ENCODE results near the gene RAB24. TPM values are rescaled to one million over a fixed set of nuclear protein-coding genes. Genes with fewer than 3 reads are reported as not detected.

Gene RAB24
- total RNA-seq, 1 experiment from 2014 or later: 11.4 TPM

DNA sequence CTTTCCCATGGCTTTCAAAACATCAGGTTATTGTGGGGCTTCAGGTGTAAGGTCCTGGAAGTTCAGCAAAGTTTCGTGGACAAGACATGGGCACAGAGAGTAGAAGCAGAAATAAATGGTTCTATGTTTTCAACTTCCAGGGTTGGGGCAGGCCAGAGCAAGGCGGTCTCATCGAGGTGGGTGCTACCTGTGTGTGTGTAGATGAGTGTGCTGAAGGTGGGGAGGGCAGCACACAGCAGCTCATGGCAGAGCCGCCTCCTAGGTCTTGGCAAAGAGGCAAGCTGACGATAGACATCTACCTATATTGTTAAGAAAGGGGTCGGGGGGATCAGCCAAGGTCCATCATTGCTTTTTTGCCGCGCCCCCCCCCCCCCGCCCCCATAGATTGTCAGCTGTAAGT is 3.8 kb downstream of the RAB24 start:
- H3K9ac ChIP-seq (ENCODE audit: low read length): no peak overlapping the region
- H3K79me2 ChIP-seq (ENCODE audit: low read length): peaks cover 24% of the 10 kb centered on the region
- H3K4me2 ChIP-seq (ENCODE audit: low read depth, low read length, poor library complexity, severe bottlenecking): no peak overlapping the region
- peaks cover 77% of the 10 kb centered on the region for H3K4me1 ChIP-seq (ENCODE audit: low read length)
- no peaks in the 10 kb centered on the region for H3K9me3 ChIP-seq (ENCODE audit: low read length)
- no peak overlapping the region for H2AFZ ChIP-seq (ENCODE audit: low read length)
- peaks cover 16% of the 10 kb centered on the region for H4K20me1 ChIP-seq (ENCODE audit: insufficient read depth, low read depth, low read length)
- no peak for DNase-seq
- H3K36me3 ChIP-seq (ENCODE audit: insufficient read depth, low read length): peaks cover 14% of the 10 kb centered on the region; the same call in 1 of the 2 replicates
- no peak overlapping the region for H3K4me3 ChIP-seq (ENCODE audit: low read length)
- no peaks in the 10 kb centered on the region for H3K27me3 ChIP-seq (ENCODE audit: low read length)
- no peaks in the 10 kb centered on the region for H3K9me2 ChIP-seq (replicated peaks; ENCODE audit: insufficient read depth, low read length)
- H3K27ac ChIP-seq (ENCODE audit: low read length): no peak overlapping the region

DNA sequence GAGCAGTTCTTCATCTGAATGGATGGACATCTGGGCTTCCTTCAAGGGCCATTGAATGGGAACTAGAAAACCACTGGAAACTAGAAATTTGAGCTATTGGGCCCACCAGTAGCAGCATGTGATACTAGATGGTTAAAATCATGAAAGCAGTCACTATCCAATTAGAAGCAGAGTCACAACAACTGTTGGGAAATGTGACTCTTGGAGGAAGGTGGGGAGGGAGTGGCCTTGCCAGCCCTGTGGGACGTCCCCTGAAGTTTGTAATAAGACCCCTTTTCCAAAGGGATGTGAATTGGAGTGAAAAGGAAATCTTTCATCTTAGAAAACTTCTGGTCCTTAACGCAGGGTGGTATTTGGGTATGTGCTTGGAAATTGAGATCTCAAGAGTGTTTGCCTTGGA is 5.6 kb downstream of the RAB24 start:
- H2AFZ ChIP-seq (ENCODE audit: low read length): no peak overlapping the region
- no peaks in the 10 kb centered on the region for H3K27me3 ChIP-seq (ENCODE audit: low read length)
- H3K4me3 ChIP-seq (ENCODE audit: low read length): peak overlapping the region; percentile 15; the same call in 1 of the 2 replicates
- H3K9me3 ChIP-seq (ENCODE audit: low read length): no peaks in the 10 kb centered on the region
- H3K9ac ChIP-seq (ENCODE audit: low read length): no peak overlapping the region
- peaks cover 29% of the 10 kb centered on the region; the same call in 1 of the 2 replicates for H3K36me3 ChIP-seq (ENCODE audit: insufficient read depth, low read length)
- no peaks in the 10 kb centered on the region for H3K9me2 ChIP-seq (replicated peaks; ENCODE audit: insufficient read depth, low read length)
- DNase-seq: no peak
- H3K27ac ChIP-seq (ENCODE audit: low read length): peak overlapping the region; percentile 51; the same call in 1 of the 2 replicates
- peaks cover 75% of the 10 kb centered on the region for H3K4me1 ChIP-seq (ENCODE audit: low read length)
- H3K79me2 ChIP-seq (ENCODE audit: low read length): peaks cover 8% of the 10 kb centered on the region; the same call in 1 of the 2 replicates
- peaks cover 14% of the 10 kb centered on the region for H4K20me1 ChIP-seq (ENCODE audit: insufficient read depth, low read depth, low read length)
- peak overlapping the region; percentile 52 for H3K4me2 ChIP-seq (ENCODE audit: low read depth, low read length, poor library complexity, severe bottlenecking)

DNA sequence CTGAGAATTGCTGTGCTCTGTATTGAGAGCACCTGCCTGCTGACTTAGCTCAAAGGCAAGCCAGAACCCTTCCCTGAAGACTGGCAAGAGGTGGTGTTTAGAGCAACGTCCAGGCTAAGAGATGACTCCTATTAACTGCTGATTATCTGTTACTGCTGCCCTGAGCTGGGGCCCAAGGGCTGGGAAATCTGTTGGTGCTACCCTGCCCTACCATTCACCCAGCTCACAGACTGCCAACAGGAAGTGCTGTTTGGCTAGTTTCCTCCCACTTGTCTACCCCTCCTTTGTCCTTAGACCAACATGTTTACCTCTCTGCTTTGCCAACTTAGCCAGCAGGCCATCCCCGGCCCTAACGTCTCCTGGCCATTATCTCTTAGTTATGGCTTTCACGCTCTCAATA is 6.9 kb downstream of the RAB24 start:
- H2AFZ ChIP-seq (ENCODE audit: low read length): no peak overlapping the region
- H4K20me1 ChIP-seq (ENCODE audit: insufficient read depth, low read depth, low read length): peaks cover 14% of the 10 kb centered on the region
- no peak overlapping the region for H3K9ac ChIP-seq (ENCODE audit: low read length)
- no peaks in the 10 kb centered on the region for H3K9me2 ChIP-seq (replicated peaks; ENCODE audit: insufficient read depth, low read length)
- no peak overlapping the region for H3K27ac ChIP-seq (ENCODE audit: low read length)
- H3K4me3 ChIP-seq (ENCODE audit: low read length): no peak overlapping the region
- H3K27me3 ChIP-seq (ENCODE audit: low read length): no peaks in the 10 kb centered on the region
- no peaks in the 10 kb centered on the region for H3K9me3 ChIP-seq (ENCODE audit: low read length)
- 0 out of 2 replicates have a peak, but pooled peaks cover 6% of the 10 kb centered on the region for H3K79me2 ChIP-seq (ENCODE audit: low read length)
- no peak for DNase-seq
- H3K4me2 ChIP-seq (ENCODE audit: low read depth, low read length, poor library complexity, severe bottlenecking): no peak overlapping the region
- peaks cover 38% of the 10 kb centered on the region; the same call in 1 of the 2 replicates for H3K36me3 ChIP-seq (ENCODE audit: insufficient read depth, low read length)
- peaks cover 61% of the 10 kb centered on the region for H3K4me1 ChIP-seq (ENCODE audit: low read length)

DNA sequence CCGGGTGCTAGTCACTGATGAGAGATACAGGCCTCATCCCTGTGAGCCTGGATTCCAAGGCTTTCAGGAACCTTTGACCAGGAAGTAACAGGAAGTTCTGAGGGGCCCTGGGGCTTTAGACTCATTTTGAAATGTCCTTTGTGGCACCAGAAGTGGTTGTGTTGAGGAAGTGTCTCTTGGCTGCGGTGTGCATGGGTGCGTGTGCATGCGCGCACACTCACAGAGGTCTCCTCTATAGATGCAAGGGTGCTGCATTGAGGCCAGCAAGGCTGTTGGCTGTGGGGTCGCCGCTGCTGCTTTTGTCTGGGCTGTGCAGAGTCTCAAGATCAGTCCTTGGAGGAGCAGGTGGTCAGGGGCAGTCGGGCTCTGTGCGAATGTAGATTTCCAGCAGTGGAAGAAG is 7.6 kb downstream of the RAB24 start:
- H3K36me3 ChIP-seq (ENCODE audit: insufficient read depth, low read length): peaks cover 38% of the 10 kb centered on the region; the same call in 1 of the 2 replicates
- no peak overlapping the region for H3K9ac ChIP-seq (ENCODE audit: low read length)
- no peaks in the 10 kb centered on the region for H3K9me2 ChIP-seq (replicated peaks; ENCODE audit: insufficient read depth, low read length)
- no peak overlapping the region for H2AFZ ChIP-seq (ENCODE audit: low read length)
- peaks cover 59% of the 10 kb centered on the region for H3K4me1 ChIP-seq (ENCODE audit: low read length)
- DNase-seq: no peak
- H3K27me3 ChIP-seq (ENCODE audit: low read length): no peaks in the 10 kb centered on the region
- H3K4me3 ChIP-seq (ENCODE audit: low read length): no peak overlapping the region
- peaks cover 8% of the 10 kb centered on the region; the same call in 1 of the 2 replicates for H3K79me2 ChIP-seq (ENCODE audit: low read length)
- H3K4me2 ChIP-seq (ENCODE audit: low read depth, low read length, poor library complexity, severe bottlenecking): no peak overlapping the region
- no peak overlapping the region for H3K27ac ChIP-seq (ENCODE audit: low read length)
- H4K20me1 ChIP-seq (ENCODE audit: insufficient read depth, low read depth, low read length): peaks cover 14% of the 10 kb centered on the region
- no peaks in the 10 kb centered on the region for H3K9me3 ChIP-seq (ENCODE audit: low read length)

DNA sequence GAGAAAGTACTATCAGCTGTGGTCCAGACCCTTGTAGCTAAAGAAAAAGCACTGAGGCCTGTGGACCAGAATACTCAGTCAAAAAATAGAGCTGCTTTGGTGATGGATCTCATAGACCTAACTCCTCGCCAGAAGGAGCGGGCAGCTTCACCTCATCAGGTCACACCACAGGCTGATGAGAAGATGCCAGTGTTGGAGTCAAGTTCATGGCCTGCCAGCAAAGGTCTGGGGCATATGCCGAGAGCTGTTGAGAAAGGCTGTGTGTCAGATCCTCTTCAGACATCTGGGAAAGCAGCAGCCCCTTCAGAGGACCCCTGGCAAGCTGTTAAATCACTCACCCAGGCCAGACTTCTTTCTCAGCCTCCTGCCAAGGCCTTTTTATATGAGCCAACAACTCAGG is 8.9 kb downstream of the RAB24 start:
- peaks cover 41% of the 10 kb centered on the region; the same call in 1 of the 2 replicates for H3K36me3 ChIP-seq (ENCODE audit: insufficient read depth, low read length)
- H3K9me2 ChIP-seq (replicated peaks; ENCODE audit: insufficient read depth, low read length): no peaks in the 10 kb centered on the region
- H3K27ac ChIP-seq (ENCODE audit: low read length): no peak overlapping the region
- peaks cover 10% of the 10 kb centered on the region; the same call in 1 of the 2 replicates for H3K79me2 ChIP-seq (ENCODE audit: low read length)
- H3K27me3 ChIP-seq (ENCODE audit: low read length): no peaks in the 10 kb centered on the region
- H4K20me1 ChIP-seq (ENCODE audit: insufficient read depth, low read depth, low read length): peaks cover 14% of the 10 kb centered on the region
- no peak overlapping the region for H3K9ac ChIP-seq (ENCODE audit: low read length)
- H3K9me3 ChIP-seq (ENCODE audit: low read length): no peaks in the 10 kb centered on the region
- no peak for DNase-seq
- H3K4me1 ChIP-seq (ENCODE audit: low read length): peaks cover 54% of the 10 kb centered on the region
- H3K4me3 ChIP-seq (ENCODE audit: low read length): no peak overlapping the region
- H3K4me2 ChIP-seq (ENCODE audit: low read depth, low read length, poor library complexity, severe bottlenecking): no peak overlapping the region
- H2AFZ ChIP-seq (ENCODE audit: low read length): no peak overlapping the region

DNA sequence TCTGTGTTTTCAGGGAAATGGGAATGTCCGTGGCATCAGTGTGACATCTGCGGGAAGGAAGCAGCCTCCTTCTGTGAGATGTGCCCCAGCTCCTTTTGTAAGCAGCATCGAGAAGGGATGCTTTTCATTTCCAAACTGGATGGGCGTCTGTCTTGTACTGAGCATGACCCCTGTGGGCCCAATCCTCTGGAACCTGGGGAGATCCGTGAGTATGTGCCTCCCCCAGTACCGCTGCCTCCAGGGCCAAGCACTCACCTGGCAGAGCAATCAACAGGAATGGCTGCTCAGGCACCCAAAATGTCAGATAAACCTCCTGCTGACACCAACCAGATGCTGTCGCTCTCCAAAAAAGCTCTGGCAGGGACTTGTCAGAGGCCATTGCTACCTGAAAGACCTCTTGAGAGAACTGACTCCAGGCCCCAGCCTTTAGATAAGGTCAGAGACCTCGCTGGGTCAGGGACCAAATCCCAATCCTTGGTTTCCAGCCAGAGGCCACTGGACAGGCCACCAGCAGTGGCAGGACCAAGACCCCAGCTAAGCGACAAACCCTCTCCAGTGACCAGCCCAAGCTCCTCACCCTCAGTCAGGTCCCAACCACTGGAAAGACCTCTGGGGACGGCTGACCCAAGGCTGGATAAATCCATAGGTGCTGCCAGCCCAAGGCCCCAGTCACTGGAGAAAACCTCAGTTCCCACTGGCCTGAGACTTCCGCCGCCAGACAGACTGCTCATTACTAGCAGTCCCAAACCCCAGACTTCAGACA is 9.5 kb downstream of the RAB24 start:
- Histone ChIP-seq H3K9ac (ENCODE audit: low read length) (no peak overlapping the region), H4K20me1 (ENCODE audit: insufficient read depth, low read depth, low read length) (peaks cover 11% of the 10 kb centered on the region), H3K9me3 (ENCODE audit: low read length) (no peaks in the 10 kb centered on the region), H3K4me1 (ENCODE audit: low read length) (peaks cover 48% of the 10 kb centered on the region), H3K27me3 (ENCODE audit: low read length) (no peaks in the 10 kb centered on the region), H3K36me3 (ENCODE audit: insufficient read depth, low read length) (peaks cover 45% of the 10 kb centered on the region), H3K27ac (ENCODE audit: low read length) (no peak overlapping the region), H3K4me2 (ENCODE audit: low read depth, low read length, poor library complexity, severe bottlenecking) (no peak overlapping the region), H2AFZ (ENCODE audit: low read length) (no peak overlapping the region), H3K9me2 (replicated peaks; ENCODE audit: insufficient read depth, low read length) (no peaks in the 10 kb centered on the region), H3K4me3 (ENCODE audit: low read length) (no peak overlapping the region), H3K79me2 (ENCODE audit: low read length) (peaks cover 12% of the 10 kb centered on the region; the same call in 1 of the 2 replicates)
- DNase-seq: no peak

DNA sequence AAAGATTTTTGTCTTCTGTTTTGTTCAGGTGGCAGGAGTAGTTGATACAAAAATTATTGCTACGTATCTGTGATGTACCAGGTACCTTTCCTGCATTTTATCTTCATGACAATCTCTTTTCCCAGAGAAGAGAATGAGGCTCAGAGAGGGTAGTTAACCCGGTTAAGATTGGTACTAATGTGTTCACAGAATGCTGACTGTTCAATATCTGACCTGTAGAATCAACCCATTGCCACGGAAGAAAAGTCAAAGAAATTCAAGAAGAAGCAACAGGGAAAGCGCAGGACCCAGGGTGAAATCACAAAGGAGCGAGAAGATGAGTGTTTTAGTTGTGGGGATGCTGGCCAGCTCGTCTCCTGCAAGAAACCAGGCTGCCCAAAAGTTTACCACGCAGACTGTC is 11.8 kb downstream of the RAB24 start:
- Histone ChIP-seq H3K4me2 (ENCODE audit: low read depth, low read length, poor library complexity, severe bottlenecking) (no peak overlapping the region), H2AFZ (ENCODE audit: low read length) (no peak overlapping the region), H4K20me1 (ENCODE audit: insufficient read depth, low read depth, low read length) (no peaks in the 10 kb centered on the region), H3K79me2 (ENCODE audit: low read length) (peaks cover 10% of the 10 kb centered on the region; the same call in 1 of the 2 replicates), H3K27me3 (ENCODE audit: low read length) (no peaks in the 10 kb centered on the region), H3K4me1 (ENCODE audit: low read length) (peaks cover 25% of the 10 kb centered on the region), H3K9me2 (replicated peaks; ENCODE audit: insufficient read depth, low read length) (no peaks in the 10 kb centered on the region), H3K9ac (ENCODE audit: low read length) (no peak overlapping the region), H3K27ac (ENCODE audit: low read length) (no peak overlapping the region), H3K36me3 (ENCODE audit: insufficient read depth, low read length) (peaks cover 45% of the 10 kb centered on the region), H3K4me3 (ENCODE audit: low read length) (no peak overlapping the region), H3K9me3 (ENCODE audit: low read length) (no peaks in the 10 kb centered on the region)
- no peak for DNase-seq

DNA sequence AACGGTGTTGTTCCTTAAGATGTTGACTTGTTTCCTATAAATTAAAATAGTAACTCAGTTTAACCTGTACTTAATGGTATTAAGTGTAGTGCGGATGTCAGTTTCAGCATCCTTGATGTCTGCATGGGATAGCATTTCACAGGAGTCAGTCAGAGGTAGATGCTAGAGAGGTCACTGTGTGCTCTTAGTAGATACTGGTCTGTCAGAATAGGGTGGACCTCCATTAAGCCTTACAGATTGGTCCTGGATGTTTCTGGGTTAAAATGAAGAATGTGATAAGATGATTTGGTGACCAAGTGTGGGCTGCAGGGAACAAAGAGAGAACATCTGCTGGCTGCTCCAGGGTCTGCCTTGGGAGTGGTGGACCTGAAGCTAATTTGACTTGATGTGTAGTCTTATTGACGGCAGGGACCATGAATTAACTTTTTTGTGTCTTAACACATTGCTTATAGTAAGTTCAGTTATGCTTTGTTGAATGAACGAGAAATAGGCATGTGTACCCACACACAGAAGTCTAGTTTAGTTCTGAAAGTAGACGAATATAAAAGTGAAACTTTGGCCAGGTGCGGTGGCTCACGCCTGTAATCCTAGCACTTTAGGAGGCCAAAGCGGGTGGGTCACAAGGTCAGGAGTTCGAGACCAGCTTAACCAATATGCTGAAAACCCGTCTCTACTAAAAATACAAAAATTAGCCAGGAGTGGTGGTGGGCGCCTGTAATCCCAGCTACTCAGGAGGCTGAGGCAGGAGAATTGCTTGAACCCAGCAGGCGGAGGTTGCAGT is 12.5 kb downstream of the RAB24 start:
- Histone ChIP-seq H2AFZ (ENCODE audit: low read length) (no peak overlapping the region), H3K9ac (ENCODE audit: low read length) (no peak overlapping the region), H3K4me3 (ENCODE audit: low read length) (no peak overlapping the region), H3K9me3 (ENCODE audit: low read length) (no peaks in the 10 kb centered on the region), H4K20me1 (ENCODE audit: insufficient read depth, low read depth, low read length) (no peaks in the 10 kb centered on the region), H3K9me2 (replicated peaks; ENCODE audit: insufficient read depth, low read length) (no peaks in the 10 kb centered on the region), H3K27ac (ENCODE audit: low read length) (peak overlapping the region; percentile 68), H3K4me2 (ENCODE audit: low read depth, low read length, poor library complexity, severe bottlenecking) (no peak overlapping the region), H3K79me2 (ENCODE audit: low read length) (peaks cover 11% of the 10 kb centered on the region; the same call in 1 of the 2 replicates), H3K36me3 (ENCODE audit: insufficient read depth, low read length) (peaks cover 45% of the 10 kb centered on the region), H3K4me1 (ENCODE audit: low read length) (peaks cover 18% of the 10 kb centered on the region), H3K27me3 (ENCODE audit: low read length) (no peaks in the 10 kb centered on the region)
- DNase-seq: peak; percentile 50

Measured in Karpas-422 (cell line).